ENCODE data around the gene ACAT1.
"Not testable (repeated sequence)": the region's sequence is repeated elsewhere in the genome, so short reads cannot be mapped to it uniquely, and the experiment has no call there.

Gene ACAT1

DNA sequence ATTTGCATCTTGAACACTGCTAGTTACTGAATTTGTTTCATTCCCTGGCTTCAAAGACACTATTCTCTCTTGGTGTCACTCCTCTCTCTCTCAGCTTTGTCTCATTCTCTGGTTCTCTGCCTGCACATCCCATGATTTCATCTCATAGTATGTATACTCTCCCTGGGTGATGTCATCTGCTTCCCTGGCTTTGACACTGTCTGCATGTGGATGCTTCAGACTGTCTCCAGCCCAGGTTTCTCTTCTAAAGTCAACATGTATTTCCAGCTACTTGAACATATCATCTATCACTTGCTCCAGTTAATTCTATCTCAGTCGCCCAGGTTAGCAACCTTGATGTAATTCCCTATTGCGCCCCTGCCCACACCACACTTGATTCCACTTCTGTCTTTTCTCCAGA is 9.3 kb upstream of the ACAT1 start:
- no peaks in the 10 kb centered on the region for H3K4me1 ChIP-seq (ENCODE audit: low read length)
- no peaks in the 10 kb centered on the region for H3K36me3 ChIP-seq (replicated peaks; ENCODE audit: low read depth, low read length)
- H3K27me3 ChIP-seq (ENCODE audit: low read depth, low read length) = no peaks in the 10 kb centered on the region
- TF ChIP-seq EZH2phosphoT487 (IDR thresholded peaks at IDR 0.05; ENCODE audit: low read depth) = no peak
- no peak for TF ChIP-seq CTCF (IDR thresholded peaks at IDR 0.05; ENCODE audit: low read depth, low read length)
- H3K9ac ChIP-seq (ENCODE audit: low read length) = no peak overlapping the region
- no peaks in the 10 kb centered on the region for H3K79me2 ChIP-seq (ENCODE audit: low read length)
- no peak overlapping the region for H3K4me3 ChIP-seq (ENCODE audit: low read length)
- H4K20me1 ChIP-seq (ENCODE audit: insufficient read depth, low read length) = no peaks in the 10 kb centered on the region
- H3K9me3 ChIP-seq (ENCODE audit: insufficient read depth, low read length) = no peaks in the 10 kb centered on the region
- no peak overlapping the region for H3K4me2 ChIP-seq (ENCODE audit: low read length)
- H2AFZ ChIP-seq (ENCODE audit: low read depth, low read length) = no peak overlapping the region
- no peak overlapping the region for H3K27ac ChIP-seq (ENCODE audit: low read length)

GRCh38 chr11:108115500-108116140 is 5.7 kb upstream of the ACAT1 start:
- no peaks in the 10 kb centered on the region for H3K36me3 ChIP-seq (replicated peaks; ENCODE audit: low read depth, low read length)
- H3K9ac ChIP-seq (ENCODE audit: low read length) = no peak overlapping the region
- H3K4me1 ChIP-seq (ENCODE audit: low read length) = no peaks in the 10 kb centered on the region
- no peak overlapping the region for H2AFZ ChIP-seq (ENCODE audit: low read depth, low read length)
- H3K9me3 ChIP-seq (ENCODE audit: insufficient read depth, low read length) = no peaks in the 10 kb centered on the region
- no peak overlapping the region for H3K27ac ChIP-seq (ENCODE audit: low read length)
- H3K79me2 ChIP-seq (ENCODE audit: low read length) = no peaks in the 10 kb centered on the region
- H3K4me3 ChIP-seq (ENCODE audit: low read length) = no peak overlapping the region
- no peaks in the 10 kb centered on the region for H3K27me3 ChIP-seq (ENCODE audit: low read depth, low read length)
- H3K4me2 ChIP-seq (ENCODE audit: low read length) = no peak overlapping the region
- H4K20me1 ChIP-seq (ENCODE audit: insufficient read depth, low read length) = no peaks in the 10 kb centered on the region
- no peak for TF ChIP-seq EZH2phosphoT487 (IDR thresholded peaks at IDR 0.05; ENCODE audit: low read depth)
- no peak for TF ChIP-seq CTCF (IDR thresholded peaks at IDR 0.05; ENCODE audit: low read depth, low read length)

- Histone ChIP-seq H3K4me3 (ENCODE audit: low read length) (no peak overlapping the region), H3K4me2 (ENCODE audit: low read length) (no peak overlapping the region), H3K9ac (ENCODE audit: low read length) (no peak overlapping the region), H3K36me3 (replicated peaks; ENCODE audit: low read depth, low read length) (no peaks in the 10 kb centered on the region), H3K4me1 (ENCODE audit: low read length) (peaks cover 7% of the 10 kb centered on the region; the same call in 1 of the 2 replicates), H4K20me1 (ENCODE audit: insufficient read depth, low read length) (no peaks in the 10 kb centered on the region), H2AFZ (ENCODE audit: low read depth, low read length) (no peak overlapping the region), H3K9me3 (ENCODE audit: insufficient read depth, low read length) (no peaks in the 10 kb centered on the region), H3K79me2 (ENCODE audit: low read length) (peaks cover 13% of the 10 kb centered on the region), H3K27ac (ENCODE audit: low read length) (no peak overlapping the region), H3K27me3 (ENCODE audit: low read depth, low read length) (no peaks in the 10 kb centered on the region)
- TF ChIP-seq CTCF (IDR thresholded peaks at IDR 0.05; ENCODE audit: low read depth, low read length) (peak; percentile 57), EZH2phosphoT487 (IDR thresholded peaks at IDR 0.05; ENCODE audit: low read depth) (no peak)
These were observed 3.5 kb upstream of the ACAT1 start for GRCh38 chr11:108117746-108118371.

DNA sequence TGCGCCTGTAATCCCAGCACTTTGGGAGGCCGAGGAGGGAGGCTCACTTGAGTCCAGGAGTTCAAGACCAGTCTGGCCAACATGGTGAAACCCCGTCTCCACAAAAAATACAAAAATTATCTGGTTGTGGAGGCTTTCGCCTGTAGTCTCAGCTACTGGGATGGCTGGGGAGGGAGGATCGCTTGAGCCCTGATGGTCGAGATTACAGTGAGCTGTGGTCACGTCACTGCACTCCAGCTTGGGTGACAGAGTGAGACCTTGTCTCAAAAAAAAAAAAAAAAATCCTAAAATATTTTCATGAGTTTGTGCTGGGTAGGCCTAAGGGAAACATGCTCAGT is 462 bp upstream of the ACAT1 start:
- Histone ChIP-seq H3K79me2 (ENCODE audit: low read length) (peaks cover 39% of the 10 kb centered on the region), H2AFZ (ENCODE audit: low read depth, low read length) (peak overlapping the region; percentile 70; the same call in 1 of the 2 replicates), H3K4me3 (ENCODE audit: low read length) (peak overlapping the region; percentile 96), H3K4me2 (ENCODE audit: low read length) (peak overlapping the region; percentile 78), H3K9ac (ENCODE audit: low read length) (peak overlapping the region; percentile 81)
- not testable (repeated sequence) for H3K36me3 ChIP-seq (replicated peaks; ENCODE audit: low read depth, low read length); H3K4me1 ChIP-seq (ENCODE audit: low read length); H4K20me1 ChIP-seq (ENCODE audit: insufficient read depth, low read length); H3K27ac ChIP-seq (ENCODE audit: low read length); H3K27me3 ChIP-seq (ENCODE audit: low read depth, low read length); H3K9me3 ChIP-seq (ENCODE audit: insufficient read depth, low read length)

All from OCI-LY3 (cell line).